HEK293 (cell line): ENCODE data around the gene BACH1.
A peak's percentile ranks its signal among the peaks of the same experiment; 100 is the strongest.

Experiments
- CTCF ChIA-PET: fragments of 350-600 bp; formaldehyde crosslinking; extraction: SDS; loops from one replicate; lab custom pipeline; 2021; ENCODE audit warnings: antibody characterized with exemption; lab: Yijun Ruan, JAX
- POLR2A ChIA-PET: fragments of 300-600 bp; formaldehyde crosslinking; extraction: SDS; loops from one replicate; lab custom pipeline; 2020; ENCODE audit warnings: antibody characterized with exemption, inconsistent platforms; lab: Yijun Ruan, JAX
- H3K27ac ChIP-seq: fragments of 200-500 bp; sonication (Bioruptor generic); 2 replicates; pipeline ENCODE4 v1.5.1; 2014; ENCODE audit warnings: low read depth, low read length, control low read depth, inconsistent platforms; ENCODE audit errors: extremely low read depth
- H3K36me3 ChIP-seq, 2 experiments: fragments of 200-500 bp in 1 of 2; sonication (Bioruptor generic) in 1 of 2; 1 replicate in 1 of 2; 2 replicates in 1 of 2; pipeline ENCODE4 v1.5.1; 2014 to 2017; ENCODE audit warnings: inconsistent platforms in 2 of 2, low read length in 2 of 2; ENCODE audit not compliant: control insufficient read depth in 2 of 2, insufficient read depth in 1 of 2
- H3K4me1 ChIP-seq: fragments of 200-500 bp; sonication (Bioruptor generic); 2 replicates; pipeline ENCODE4 v1.5.1; 2014; ENCODE audit warnings: mild to moderate bottlenecking, low read length, inconsistent platforms; ENCODE audit not compliant: control insufficient read depth, insufficient read depth
- H3K4me3 ChIP-seq: 2 replicates; pipeline ENCODE4 v1.5.1; 2011; ENCODE audit warnings: low read depth, mild to moderate bottlenecking, control low read depth, low read length, moderate library complexity
- H3K9me3 ChIP-seq: fragments of 200-500 bp; sonication (Bioruptor generic); 2 replicates; pipeline ENCODE4 v1.5.1; 2014; ENCODE audit warnings: low read depth, low read length, inconsistent platforms; ENCODE audit not compliant: control insufficient read depth, insufficient read depth
- BCL11B ChIP-seq: fragments of 450-650 bp; formaldehyde crosslinking; IDR thresholded peaks from 2 replicates; pipeline ENCODE4 v1.5.1; 2016; ENCODE audit warnings: low read depth, missing biosample characterization, missing genetic modification characterization
- GLIS1 ChIP-seq: fragments of 450-650 bp; formaldehyde crosslinking; IDR thresholded peaks from 2 replicates; pipeline ENCODE4 v1.5.1; 2016; ENCODE audit warnings: missing biosample characterization, missing genetic modification characterization
- KLF8 ChIP-seq: fragments of 450-650 bp; formaldehyde crosslinking; IDR thresholded peaks from 2 replicates; pipeline ENCODE4 v1.5.1; 2016; ENCODE audit warnings: missing biosample characterization, missing genetic modification characterization
- KLF9 ChIP-seq: fragments of 450-650 bp; formaldehyde crosslinking; IDR thresholded peaks from 2 replicates; pipeline ENCODE4 v1.5.1; 2016; ENCODE audit warnings: missing biosample characterization, missing genetic modification characterization, low read depth
- MEIS1 ChIP-seq: sonication (generic); formaldehyde crosslinking; IDR thresholded peaks from 2 replicates; pipeline ENCODE4 v1.8.1; 2022; ENCODE audit warnings: missing genetic modification reagents, mild to moderate bottlenecking, borderline replicate concordance
- MZF1 ChIP-seq: fragments of 450-650 bp; formaldehyde crosslinking; IDR thresholded peaks from 2 replicates; pipeline ENCODE4 v1.5.1; 2017; ENCODE audit warnings: missing biosample characterization, missing genetic modification characterization, borderline replicate concordance
- PRDM1 ChIP-seq: fragments of 450-650 bp; formaldehyde crosslinking; IDR thresholded peaks from 2 replicates; pipeline ENCODE4; 2016; ENCODE audit warnings: missing biosample characterization, missing genetic modification characterization
- RBAK ChIP-seq: fragments of 450-650 bp; formaldehyde crosslinking; IDR thresholded peaks from 2 replicates; pipeline ENCODE4 v1.5.1; 2016; ENCODE audit warnings: missing biosample characterization, missing genetic modification characterization
- YY1 ChIP-seq: fragments of 450-650 bp; formaldehyde crosslinking; IDR thresholded peaks from 2 replicates; pipeline ENCODE4 v1.5.1; 2018; ENCODE audit warnings: missing biosample characterization, missing genetic modification characterization
- ZBTB20 ChIP-seq: fragments of 450-650 bp; formaldehyde crosslinking; IDR thresholded peaks from 2 replicates; pipeline ENCODE4 v1.5.1; 2016; ENCODE audit warnings: missing biosample characterization, missing genetic modification characterization
- ZBTB21 ChIP-seq: fragments of 450-650 bp; formaldehyde crosslinking; IDR thresholded peaks from 2 replicates; pipeline ENCODE4 v1.5.1; 2017; ENCODE audit warnings: missing biosample characterization, missing genetic modification characterization
- ZFP41 ChIP-seq: fragments of 450-650 bp; formaldehyde crosslinking; IDR thresholded peaks from 2 replicates; pipeline ENCODE4 v1.5.1; 2016; ENCODE audit warnings: missing biosample characterization, missing genetic modification characterization, borderline replicate concordance
- ZNF10 ChIP-seq: fragments of 450-650 bp; formaldehyde crosslinking; IDR thresholded peaks from 2 replicates; pipeline ENCODE4 v1.5.1; 2017; ENCODE audit warnings: missing biosample characterization, missing genetic modification characterization
- ZNF19 ChIP-seq: fragments of 450-650 bp; formaldehyde crosslinking; IDR thresholded peaks from 2 replicates; pipeline ENCODE4; 2016; ENCODE audit warnings: missing biosample characterization, missing genetic modification characterization, low read depth
- ZNF426 ChIP-seq: fragments of 450-650 bp; formaldehyde crosslinking; IDR thresholded peaks from 2 replicates; pipeline ENCODE4 v1.5.1; 2017; ENCODE audit warnings: missing biosample characterization, missing genetic modification characterization, mild to moderate bottlenecking, inconsistent platforms, moderate library complexity
- ZNF558 ChIP-seq: fragments of 450-650 bp; formaldehyde crosslinking; IDR thresholded peaks from 2 replicates; pipeline ENCODE4 v1.5.1; 2016; ENCODE audit warnings: missing biosample characterization, missing genetic modification characterization
- ZNF610 ChIP-seq: fragments of 450-650 bp; formaldehyde crosslinking; IDR thresholded peaks from 2 replicates; pipeline ENCODE4 v1.5.1; 2016; ENCODE audit warnings: missing biosample characterization, missing genetic modification characterization, borderline replicate concordance
- ZNF670 ChIP-seq: fragments of 450-650 bp; formaldehyde crosslinking; IDR thresholded peaks from 2 replicates; pipeline ENCODE4 v1.5.1; 2016; ENCODE audit warnings: missing biosample characterization, missing genetic modification characterization, low read depth
- ZNF677 ChIP-seq: fragments of 450-650 bp; IDR thresholded peaks from 2 replicates; pipeline ENCODE4 v1.5.0; 2018; ENCODE audit warnings: missing biosample characterization, mild to moderate bottlenecking, missing genetic modification characterization, moderate library complexity
- TF ChIP-seq, protein P1 (sequence below): fragments of 450-650 bp; formaldehyde crosslinking; IDR thresholded peaks from 2 replicates; pipeline ENCODE4 v1.5.1; 2016; ENCODE audit warnings: missing biosample characterization, missing genetic modification characterization
- TF ChIP-seq, protein P2 (sequence below): fragments of 450-650 bp; formaldehyde crosslinking; IDR thresholded peaks from 2 replicates; pipeline ENCODE4 v1.5.1; 2016; ENCODE audit warnings: missing biosample characterization, missing genetic modification characterization
- TF ChIP-seq, protein P3 (sequence below): fragments of 450-650 bp; formaldehyde crosslinking; IDR thresholded peaks from 2 replicates; pipeline ENCODE4 v1.5.1; 2016; ENCODE audit warnings: missing biosample characterization, missing genetic modification characterization
- TF ChIP-seq, protein P4 (sequence below): fragments of 450-650 bp; formaldehyde crosslinking; IDR thresholded peaks from 2 replicates; pipeline ENCODE4 v1.5.1; 2016; ENCODE audit warnings: missing biosample characterization, missing genetic modification characterization

The BACH1 gene

DNA sequence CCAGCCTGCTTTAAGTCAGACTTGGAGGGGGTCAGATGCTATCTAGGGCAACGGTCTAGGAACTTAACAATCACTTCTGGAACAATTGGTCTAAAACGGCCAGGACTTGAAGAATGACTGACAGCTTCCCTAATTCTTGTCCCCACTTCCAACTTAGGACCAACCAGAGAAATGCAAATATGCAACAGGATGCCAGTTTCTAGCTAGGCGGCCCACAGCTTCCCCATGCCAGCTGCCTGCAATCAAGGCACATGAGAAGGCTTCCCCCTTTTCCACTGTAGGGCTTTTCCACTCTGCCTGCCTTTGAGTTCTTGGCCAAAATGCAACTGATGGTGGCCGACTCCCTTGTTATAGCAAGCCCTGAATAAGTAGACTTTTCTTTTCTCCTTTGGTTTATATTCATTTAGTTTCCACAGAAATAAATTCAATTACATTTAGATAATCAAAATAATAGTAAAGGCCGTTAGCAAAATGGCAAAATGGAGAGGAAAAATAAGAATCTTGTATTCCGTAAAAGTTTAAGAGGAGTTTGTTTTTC, 80.9 kb downstream of the BACH1 start:
- H3K36me3 ChIP-seq = no peaks in the 10 kb centered on the region
- H3K9me3 ChIP-seq = no peaks in the 10 kb centered on the region
- ChIA-PET CTCF (interaction anchor here (0.6 to 1.6 kb wide), 3 partner anchors 32 to 216 kb away, joined by 3 to 5 read pairs (median 3); no protein-coding TSS in a partner anchor), POLR2A (no interaction called here)
- H3K27ac ChIP-seq = no peak overlapping the region
- H3K4me3 ChIP-seq = no peak overlapping the region
- H3K4me1 ChIP-seq = no peaks in the 10 kb centered on the region
- TF ChIP-seq KLF9 (tag by site-specific recombination) = no peak
- TF ChIP-seq, protein P1, sequence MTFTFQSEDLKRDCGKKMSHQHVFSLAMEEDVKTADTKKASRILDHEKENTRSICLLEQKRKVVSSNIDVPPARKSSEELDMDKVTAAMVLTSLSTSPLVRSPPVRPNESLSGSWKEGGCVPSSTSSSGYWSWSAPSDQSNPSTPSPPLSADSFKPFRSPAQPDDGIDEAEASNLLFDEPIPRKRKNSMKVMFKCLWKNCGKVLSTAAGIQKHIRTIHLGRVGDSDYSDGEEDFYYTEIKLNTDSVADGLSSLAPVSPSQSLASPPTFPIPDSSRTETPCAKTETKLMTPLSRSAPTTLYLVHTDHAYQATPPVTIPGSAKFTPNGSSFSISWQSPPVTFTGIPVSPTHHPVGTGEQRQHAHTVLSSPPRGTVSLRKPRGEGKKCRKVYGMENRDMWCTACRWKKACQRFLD (tag by site-specific recombination) = no peak
- no peak for TF ChIP-seq ZNF670 (tag by site-specific recombination)
- TF ChIP-seq, protein P2, sequence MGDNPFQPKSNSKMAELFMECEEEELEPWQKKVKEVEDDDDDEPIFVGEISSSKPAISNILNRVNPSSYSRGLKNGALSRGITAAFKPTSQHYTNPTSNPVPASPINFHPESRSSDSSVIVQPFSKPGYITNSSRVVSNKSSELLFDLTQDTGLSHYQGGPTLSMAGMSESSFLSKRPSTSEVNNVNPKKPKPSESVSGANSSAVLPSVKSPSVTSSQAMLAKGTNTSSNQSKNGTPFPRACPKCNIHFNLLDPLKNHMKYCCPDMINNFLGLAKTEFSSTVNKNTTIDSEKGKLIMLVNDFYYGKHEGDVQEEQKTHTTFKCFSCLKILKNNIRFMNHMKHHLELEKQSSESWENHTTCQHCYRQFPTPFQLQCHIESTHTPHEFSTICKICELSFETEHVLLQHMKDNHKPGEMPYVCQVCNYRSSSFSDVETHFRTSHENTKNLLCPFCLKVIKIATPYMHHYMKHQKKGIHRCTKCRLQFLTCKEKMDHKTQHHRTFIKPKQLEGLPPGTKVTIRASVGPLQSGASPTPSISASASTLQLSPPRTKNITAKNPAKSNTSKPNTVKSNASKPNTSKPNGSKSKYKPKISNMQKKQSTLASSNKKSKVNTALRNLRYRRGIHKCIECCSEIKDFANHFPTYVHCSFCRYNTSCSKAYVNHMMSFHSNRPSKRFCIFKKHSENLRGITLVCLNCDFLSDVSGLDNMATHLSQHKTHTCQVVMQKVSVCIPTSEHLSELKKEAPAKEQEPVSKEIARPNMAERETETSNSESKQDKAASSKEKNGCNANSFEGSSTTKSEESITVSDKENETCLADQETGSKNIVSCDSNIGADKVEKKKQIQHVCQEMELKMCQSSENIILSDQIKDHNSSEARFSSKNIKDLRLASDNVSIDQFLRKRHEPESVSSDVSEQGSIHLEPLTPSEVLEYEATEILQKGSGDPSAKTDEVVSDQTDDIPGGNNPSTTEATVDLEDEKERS = no peak
- TF ChIP-seq ZFP41 (tag by site-specific recombination) = no peak

DNA sequence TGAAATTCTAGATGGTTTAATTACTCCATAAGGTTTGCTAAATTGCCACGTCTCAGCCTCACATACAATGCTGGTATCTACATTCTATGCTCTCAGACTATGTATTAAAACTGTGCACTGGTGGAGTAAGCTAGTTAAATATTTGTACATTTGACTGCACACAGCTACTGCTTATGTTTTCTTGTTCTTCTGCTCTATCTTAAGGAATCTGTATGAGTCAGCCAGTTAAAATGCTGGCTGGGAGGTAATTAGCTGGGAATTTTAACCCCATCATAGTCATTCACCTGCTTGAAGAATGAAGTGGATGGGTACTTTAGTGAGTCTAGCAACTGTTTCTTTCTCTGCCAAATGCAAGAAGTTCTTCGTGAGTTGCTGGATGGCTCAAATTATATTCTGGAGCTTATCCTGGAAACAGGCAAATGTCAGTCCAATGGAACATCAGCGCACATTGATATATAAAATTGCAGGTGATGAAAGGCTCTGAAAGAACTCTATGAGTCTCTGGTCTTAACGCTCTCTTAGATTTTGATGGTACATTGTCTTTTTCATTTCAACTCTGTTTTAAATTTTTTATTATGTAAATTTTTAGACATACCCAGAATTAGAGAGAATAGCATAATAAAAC, 83.4 kb downstream of the BACH1 start:
- Histone ChIP-seq H3K36me3 (no peaks in the 10 kb centered on the region), H3K9me3 (no peaks in the 10 kb centered on the region), H3K27ac (no peak overlapping the region), H3K4me1 (no peaks in the 10 kb centered on the region), H3K4me3 (no peak overlapping the region)
- CTCF ChIA-PET = interaction anchor here (1.0 to 2.0 kb wide), 5 partner anchors 9 to 294 kb away, joined by 3 to 11 read pairs (median 3); no protein-coding TSS in a partner anchor
- 0 out of 2 replicates have a peak, but pooled peaks have one; percentile 18 for TF ChIP-seq KLF8 (tag by site-specific recombination)
- no peak for TF ChIP-seq ZNF19 (tag by site-specific recombination)
- TF ChIP-seq GLIS1 = peak; percentile 70
- TF ChIP-seq, protein P3, sequence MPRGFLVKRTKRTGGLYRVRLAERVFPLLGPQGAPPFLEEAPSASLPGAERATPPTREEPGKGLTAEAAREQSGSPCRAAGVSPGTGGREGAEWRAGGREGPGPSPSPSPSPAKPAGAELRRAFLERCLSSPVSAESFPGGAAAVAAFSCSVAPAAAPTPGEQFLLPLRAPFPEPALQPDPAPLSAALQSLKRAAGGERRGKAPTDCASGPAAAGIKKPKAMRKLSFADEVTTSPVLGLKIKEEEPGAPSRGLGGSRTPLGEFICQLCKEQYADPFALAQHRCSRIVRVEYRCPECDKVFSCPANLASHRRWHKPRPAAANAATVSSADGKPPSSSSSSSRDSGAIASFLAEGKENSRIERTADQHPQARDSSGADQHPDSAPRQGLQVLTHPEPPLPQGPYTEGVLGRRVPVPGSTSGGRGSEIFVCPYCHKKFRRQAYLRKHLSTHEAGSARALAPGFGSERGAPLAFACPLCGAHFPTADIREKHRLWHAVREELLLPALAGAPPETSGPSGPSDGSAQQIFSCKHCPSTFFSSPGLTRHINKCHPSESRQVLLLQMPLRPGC = peak; percentile 33; the same call in 1 of the 2 replicates
- TF ChIP-seq ZBTB20 (tag by site-specific recombination) = peak; percentile 50; the same call in 1 of the 2 replicates
- peak; percentile 86 for TF ChIP-seq ZNF10
- TF ChIP-seq PRDM1 (tag by site-specific recombination) = no peak
- POLR2A ChIA-PET = interaction anchor here (1.2 kb wide), 1 partner anchor 83 kb away, joined by 3 read pairs; the partner anchor contains the start of gene BACH1

DNA sequence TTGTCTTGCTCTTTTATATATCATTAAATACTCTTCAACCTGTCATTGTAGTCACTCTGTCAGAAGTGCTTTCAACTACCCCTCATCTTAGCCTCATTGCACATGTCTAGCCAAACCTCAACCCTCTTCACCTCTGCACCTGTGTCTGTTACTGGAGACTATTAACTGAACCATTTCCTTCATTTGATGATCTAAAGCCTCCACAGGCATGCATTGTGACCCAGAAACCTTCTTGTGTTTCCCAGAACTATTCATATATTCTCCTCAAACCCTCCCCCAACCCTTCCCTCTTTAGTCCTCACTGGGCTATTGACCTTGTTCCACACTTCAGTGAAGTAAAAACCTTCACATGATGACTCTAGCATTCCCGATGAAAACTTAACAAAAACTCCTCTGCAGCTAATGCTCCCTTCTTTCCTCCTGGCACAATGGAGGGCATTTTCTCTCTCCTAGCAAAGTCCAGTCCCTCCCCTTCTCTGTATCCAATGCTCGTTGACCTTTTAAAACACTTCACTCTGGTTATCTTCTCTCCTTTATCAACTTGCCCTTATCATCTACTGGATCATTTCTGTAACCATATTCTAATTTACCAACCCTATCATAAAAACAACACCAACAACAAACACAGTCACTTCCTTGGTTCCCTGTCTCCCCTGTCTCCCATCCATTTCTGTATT, 86.1 kb downstream of the BACH1 start:
- H3K36me3 ChIP-seq = no peaks in the 10 kb centered on the region
- ChIA-PET CTCF (interaction anchor here (0.7 kb wide), 1 partner anchor 159 kb away, joined by 3 read pairs; no protein-coding TSS in a partner anchor), POLR2A (no interaction called here)
- H3K4me1 ChIP-seq = no peaks in the 10 kb centered on the region
- no peak overlapping the region for H3K4me3 ChIP-seq
- H3K27ac ChIP-seq = no peak overlapping the region
- H3K9me3 ChIP-seq = no peaks in the 10 kb centered on the region
- TF ChIP-seq KLF9 (tag by site-specific recombination) (no peak), MEIS1 (CRISPR knock-in tag) (no peak), ZNF677 (tag by site-specific recombination) (no peak), BCL11B (tag by site-specific recombination) (no peak), RBAK (tag by site-specific recombination) (no peak), ZBTB21 (tag by site-specific recombination) (no peak), ZNF558 (tag by site-specific recombination) (no peak), ZNF610 (no peak), ZNF426 (tag by site-specific recombination) (no peak), MZF1 (tag by site-specific recombination) (no peak), YY1 (tag by site-specific recombination) (no peak)
- TF ChIP-seq, protein P4, sequence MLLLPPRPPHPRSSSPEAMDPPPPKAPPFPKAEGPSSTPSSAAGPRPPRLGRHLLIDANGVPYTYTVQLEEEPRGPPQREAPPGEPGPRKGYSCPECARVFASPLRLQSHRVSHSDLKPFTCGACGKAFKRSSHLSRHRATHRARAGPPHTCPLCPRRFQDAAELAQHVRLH = no peak
